K562 (cell line): ENCODE measurements around the gene LRRC61. TPM values are rescaled to one million over a fixed set of nuclear protein-coding genes. Genes with fewer than 3 reads are reported as not detected.

Experiments used
- C11orf30 ChIP-seq: fragments of 450-650 bp; IDR thresholded peaks from 2 replicates; pipeline ENCODE4 v1.6.1; 2016; ENCODE audit warnings: low read depth, mild to moderate bottlenecking
- DPF2 ChIP-seq: fragments of 450-650 bp; IDR thresholded peaks from 2 replicates; pipeline ENCODE4 v1.6.1; 2016
- EZH2 ChIP-seq: IDR thresholded peaks from 2 replicates; pipeline ENCODE4 v1.6.1; 2012; ENCODE audit warnings: low read depth, mild to moderate bottlenecking, inconsistent platforms, low read length, borderline replicate concordance
- MTA1 ChIP-seq: fragments of 450-650 bp; IDR thresholded peaks from 2 replicates; pipeline ENCODE4 v1.6.1; 2017; ENCODE audit warnings: borderline replicate concordance
- ZBED1 ChIP-seq: IDR thresholded peaks from 2 replicates; pipeline ENCODE4 v1.6.1; 2014
- ZBTB8A ChIP-seq: fragments of 450-650 bp; IDR thresholded peaks from 2 replicates; pipeline ENCODE4 v1.6.1; 2018; ENCODE audit warnings: mild to moderate bottlenecking, moderate library complexity; ENCODE audit not compliant: partially characterized antibody
- ZNF384 ChIP-seq: IDR thresholded peaks from 2 replicates; pipeline ENCODE4 v1.6.1; 2012; ENCODE audit warnings: low read depth, low read length, improper control_type of control experiment
- polyA plus RNA-seq, 8 experiments: library from polyadenylated mRNA; depleted of rRNA in 4 of 8; stranded (reverse) in 5 of 8; unstranded in 3 of 8; fragments of >200 nt; fragmentation: Nextera tagmentation in 2 of 8; fragmentation: Illumina TruSeq in 1 of 8; extraction: Ambion mirVana in 2 of 8; extraction: Trizol in 1 of 8; gene quantifications; 2 replicates each; pipeline versions ENCODE4 v1.2.1 to v1.2.3, GENCODE V29; 2011 to 2014; ENCODE audit warnings: inconsistent platforms in 1 of 8, missing spikeins in 1 of 8
- total RNA-seq, 7 experiments: library from RNA; depleted of rRNA in 6 of 7; stranded (reverse); fragments of >200 nt in 6 of 7; fragmentation: Illumina TruSeq in 2 of 7; extraction: Trizol in 2 of 7; gene quantifications; 2 replicates each; pipeline versions ENCODE4 v1.2.1 to v1.2.3, GENCODE V29; 2011 to 2021; ENCODE audit warnings: low replicate concordance in 1 of 7
- TF ChIP-seq, protein P1 (sequence below): sonication (generic); formaldehyde crosslinking; IDR thresholded peaks from 2 replicates; pipeline ENCODE4 v1.8.0; 2022; ENCODE audit warnings: mild to moderate bottlenecking, missing genetic modification reagents
- TF ChIP-seq, protein P2 (sequence below): fragments of 450-650 bp; IDR thresholded peaks from 2 replicates; pipeline ENCODE4 v1.6.1; 2017; ENCODE audit warnings: antibody characterized with exemption
- TF ChIP-seq, protein P3 (sequence below): sonication (generic); IDR thresholded peaks from 2 replicates; pipeline ENCODE4 v1.6.1; 2016

The LRRC61 gene
- total and polyA plus RNA-seq, 9 of the 15 experiments (the other 6 are each of a cell fraction or from before 2014, with no cell fraction given), result 1.3 to 55.2 (median 35.2) TPM

DNA sequence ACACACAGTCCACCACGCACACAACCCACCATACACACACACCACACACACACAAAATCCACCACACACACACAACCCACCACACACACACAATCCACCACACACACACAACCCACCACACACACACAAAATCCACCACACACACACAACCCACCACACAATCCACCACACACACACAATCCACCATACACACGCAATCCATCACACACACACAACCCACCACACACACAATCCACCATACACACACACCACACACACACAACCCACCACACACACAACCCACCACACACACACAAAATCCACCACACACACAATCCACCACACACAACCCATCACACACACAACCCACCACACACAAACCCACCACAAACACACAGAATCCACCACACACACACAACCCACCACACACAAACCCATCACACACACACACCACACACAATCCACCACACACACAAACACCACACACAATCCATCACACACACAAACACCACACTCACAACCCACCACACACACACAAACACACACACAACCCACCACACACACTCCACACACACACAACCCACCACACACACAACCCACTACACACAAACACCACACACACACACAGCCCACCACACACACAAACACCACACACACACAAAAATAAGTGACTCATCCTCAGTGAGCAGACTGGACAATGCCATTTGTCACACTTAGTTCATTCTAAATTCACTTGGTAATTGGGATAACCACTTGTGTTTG, 36.6 kb downstream of the LRRC61 start (continued):
- TF ChIP-seq, protein P1, sequence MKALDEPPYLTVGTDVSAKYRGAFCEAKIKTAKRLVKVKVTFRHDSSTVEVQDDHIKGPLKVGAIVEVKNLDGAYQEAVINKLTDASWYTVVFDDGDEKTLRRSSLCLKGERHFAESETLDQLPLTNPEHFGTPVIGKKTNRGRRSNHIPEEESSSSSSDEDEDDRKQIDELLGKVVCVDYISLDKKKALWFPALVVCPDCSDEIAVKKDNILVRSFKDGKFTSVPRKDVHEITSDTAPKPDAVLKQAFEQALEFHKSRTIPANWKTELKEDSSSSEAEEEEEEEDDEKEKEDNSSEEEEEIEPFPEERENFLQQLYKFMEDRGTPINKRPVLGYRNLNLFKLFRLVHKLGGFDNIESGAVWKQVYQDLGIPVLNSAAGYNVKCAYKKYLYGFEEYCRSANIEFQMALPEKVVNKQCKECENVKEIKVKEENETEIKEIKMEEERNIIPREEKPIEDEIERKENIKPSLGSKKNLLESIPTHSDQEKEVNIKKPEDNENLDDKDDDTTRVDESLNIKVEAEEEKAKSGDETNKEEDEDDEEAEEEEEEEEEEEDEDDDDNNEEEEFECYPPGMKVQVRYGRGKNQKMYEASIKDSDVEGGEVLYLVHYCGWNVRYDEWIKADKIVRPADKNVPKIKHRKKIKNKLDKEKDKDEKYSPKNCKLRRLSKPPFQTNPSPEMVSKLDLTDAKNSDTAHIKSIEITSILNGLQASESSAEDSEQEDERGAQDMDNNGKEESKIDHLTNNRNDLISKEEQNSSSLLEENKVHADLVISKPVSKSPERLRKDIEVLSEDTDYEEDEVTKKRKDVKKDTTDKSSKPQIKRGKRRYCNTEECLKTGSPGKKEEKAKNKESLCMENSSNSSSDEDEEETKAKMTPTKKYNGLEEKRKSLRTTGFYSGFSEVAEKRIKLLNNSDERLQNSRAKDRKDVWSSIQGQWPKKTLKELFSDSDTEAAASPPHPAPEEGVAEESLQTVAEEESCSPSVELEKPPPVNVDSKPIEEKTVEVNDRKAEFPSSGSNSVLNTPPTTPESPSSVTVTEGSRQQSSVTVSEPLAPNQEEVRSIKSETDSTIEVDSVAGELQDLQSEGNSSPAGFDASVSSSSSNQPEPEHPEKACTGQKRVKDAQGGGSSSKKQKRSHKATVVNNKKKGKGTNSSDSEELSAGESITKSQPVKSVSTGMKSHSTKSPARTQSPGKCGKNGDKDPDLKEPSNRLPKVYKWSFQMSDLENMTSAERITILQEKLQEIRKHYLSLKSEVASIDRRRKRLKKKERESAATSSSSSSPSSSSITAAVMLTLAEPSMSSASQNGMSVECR, result no peak
- TF ChIP-seq DPF2, result peak; percentile 79
- TF ChIP-seq EZH2, result no peak
- no peak for TF ChIP-seq ZBTB8A
- no peak for TF ChIP-seq MTA1
- TF ChIP-seq ZNF384, result no peak
- no peak for TF ChIP-seq ZBED1
- TF ChIP-seq C11orf30, result 0 out of 2 replicates have a peak, but pooled peaks have one; percentile 14
- TF ChIP-seq, protein P2, sequence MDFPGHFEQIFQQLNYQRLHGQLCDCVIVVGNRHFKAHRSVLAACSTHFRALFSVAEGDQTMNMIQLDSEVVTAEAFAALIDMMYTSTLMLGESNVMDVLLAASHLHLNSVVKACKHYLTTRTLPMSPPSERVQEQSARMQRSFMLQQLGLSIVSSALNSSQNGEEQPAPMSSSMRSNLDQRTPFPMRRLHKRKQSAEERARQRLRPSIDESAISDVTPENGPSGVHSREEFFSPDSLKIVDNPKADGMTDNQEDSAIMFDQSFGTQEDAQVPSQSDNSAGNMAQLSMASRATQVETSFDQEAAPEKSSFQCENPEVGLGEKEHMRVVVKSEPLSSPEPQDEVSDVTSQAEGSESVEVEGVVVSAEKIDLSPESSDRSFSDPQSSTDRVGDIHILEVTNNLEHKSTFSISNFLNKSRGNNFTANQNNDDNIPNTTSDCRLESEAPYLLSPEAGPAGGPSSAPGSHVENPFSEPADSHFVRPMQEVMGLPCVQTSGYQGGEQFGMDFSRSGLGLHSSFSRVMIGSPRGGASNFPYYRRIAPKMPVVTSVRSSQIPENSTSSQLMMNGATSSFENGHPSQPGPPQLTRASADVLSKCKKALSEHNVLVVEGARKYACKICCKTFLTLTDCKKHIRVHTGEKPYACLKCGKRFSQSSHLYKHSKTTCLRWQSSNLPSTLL, result peak; percentile 68
- TF ChIP-seq, protein P3, sequence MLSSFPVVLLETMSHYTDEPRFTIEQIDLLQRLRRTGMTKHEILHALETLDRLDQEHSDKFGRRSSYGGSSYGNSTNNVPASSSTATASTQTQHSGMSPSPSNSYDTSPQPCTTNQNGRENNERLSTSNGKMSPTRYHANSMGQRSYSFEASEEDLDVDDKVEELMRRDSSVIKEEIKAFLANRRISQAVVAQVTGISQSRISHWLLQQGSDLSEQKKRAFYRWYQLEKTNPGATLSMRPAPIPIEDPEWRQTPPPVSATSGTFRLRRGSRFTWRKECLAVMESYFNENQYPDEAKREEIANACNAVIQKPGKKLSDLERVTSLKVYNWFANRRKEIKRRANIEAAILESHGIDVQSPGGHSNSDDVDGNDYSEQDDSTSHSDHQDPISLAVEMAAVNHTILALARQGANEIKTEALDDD, result no peak
